ENCODE results near the gene NPEPL1.

The NPEPL1 gene

DNA sequence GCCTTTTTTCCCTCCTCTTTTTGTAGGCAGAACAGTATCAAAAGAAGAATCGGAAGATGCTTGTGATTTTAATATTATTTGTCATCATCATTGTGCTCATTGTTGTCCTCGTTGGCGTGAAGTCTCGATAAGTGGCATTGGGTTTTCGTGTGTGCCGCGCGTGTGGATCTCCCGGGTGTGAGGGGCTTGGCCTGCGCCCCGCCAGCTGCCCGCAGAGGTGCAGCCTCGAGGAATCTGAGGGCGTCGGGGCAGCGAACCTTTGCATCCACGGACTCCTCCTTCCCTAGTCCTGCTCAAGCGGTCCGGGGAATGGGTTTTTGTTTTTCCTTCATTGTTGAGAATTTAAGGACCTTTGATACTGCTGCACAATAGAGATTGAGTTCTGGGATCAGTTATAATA, 16.4 kb upstream of the NPEPL1 start:
- no peak overlapping the region for H3K4me3 ChIP-seq (ENCODE audit: low read length)
- no peak for DNase-seq (ENCODE audit: low read depth, low spot score)

- no peak overlapping the region for H3K4me3 ChIP-seq (ENCODE audit: low read length)
- no peak for DNase-seq (ENCODE audit: low read depth, low spot score)
These were observed 15.5 kb upstream of the NPEPL1 start for GRCh38 chr20:58677079-58677604.

DNA sequence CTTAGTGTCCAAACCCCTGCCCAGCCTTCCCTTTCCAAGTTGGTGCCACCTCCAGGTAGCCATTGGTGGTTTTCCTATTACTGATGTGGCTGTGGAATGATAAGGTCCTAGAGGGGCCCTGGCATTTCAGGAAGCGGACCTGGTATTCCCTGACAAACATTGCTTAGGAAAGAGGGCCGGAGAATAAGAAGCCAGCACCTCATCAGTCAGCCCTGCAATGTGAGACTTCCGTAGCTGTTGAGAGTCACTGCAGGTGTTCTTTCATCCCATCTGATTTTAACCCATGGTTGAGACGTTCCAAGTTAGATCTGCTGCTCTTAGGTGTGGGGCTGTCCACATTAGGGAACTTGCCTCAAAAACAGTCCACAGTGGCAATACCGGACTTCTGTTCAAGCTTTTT, 14.8 kb upstream of the NPEPL1 start:
- no peak for DNase-seq (ENCODE audit: low read depth, low spot score)
- no peak overlapping the region for H3K4me3 ChIP-seq (ENCODE audit: low read length)

DNA sequence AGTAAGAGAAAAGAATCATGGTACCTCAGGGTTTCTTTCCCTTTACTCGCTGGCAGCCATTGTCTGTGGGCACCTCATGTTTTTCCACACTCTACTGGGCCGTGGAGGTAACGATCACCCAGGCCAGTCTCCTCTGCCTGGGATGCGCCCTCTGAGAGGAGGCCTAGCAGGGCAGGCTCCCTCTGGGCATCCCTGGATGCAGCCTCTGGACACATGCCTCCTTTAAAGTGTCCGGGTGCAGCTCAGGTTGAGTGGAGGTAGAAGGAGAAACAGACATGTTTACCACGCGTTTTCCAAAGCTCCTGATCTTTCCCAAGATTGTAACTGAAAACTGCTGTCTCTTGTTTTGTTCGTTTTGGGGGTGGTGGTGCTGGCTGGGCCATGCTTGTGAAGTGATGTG, 13.8 kb upstream of the NPEPL1 start:
- DNase-seq (ENCODE audit: low read depth, low spot score), result no peak
- H3K4me3 ChIP-seq (ENCODE audit: low read length), result no peak overlapping the region

GRCh38 chr20:58682656-58683531, 9.7 kb upstream of the NPEPL1 start:
- no peak for DNase-seq (ENCODE audit: low read depth, low spot score)
- no peak overlapping the region for H3K4me3 ChIP-seq (ENCODE audit: low read length)

DNA sequence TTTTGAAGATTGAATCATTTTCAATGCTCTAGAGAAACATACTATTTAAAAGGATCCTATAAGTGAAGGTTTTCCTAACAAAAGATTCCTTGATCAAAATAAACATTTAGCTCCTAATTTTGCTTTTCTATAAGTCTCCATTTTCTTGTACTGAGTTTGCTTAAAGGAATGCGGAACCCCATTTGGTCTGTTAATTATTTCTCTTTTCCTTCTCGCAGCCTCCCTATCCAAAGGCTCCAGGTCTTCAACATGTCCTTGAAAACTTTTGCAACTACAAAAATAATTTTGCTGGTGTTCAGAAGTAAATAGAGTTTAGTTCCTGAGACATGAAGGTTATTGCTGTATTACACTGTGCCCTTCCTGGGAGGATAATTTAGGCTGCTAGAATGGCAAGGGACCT, 8.3 kb upstream of the NPEPL1 start:
- no peak overlapping the region for H3K4me3 ChIP-seq (ENCODE audit: low read length)
- DNase-seq (ENCODE audit: low read depth, low spot score), result no peak

- H3K4me3 ChIP-seq (ENCODE audit: low read length), result no peak overlapping the region
- DNase-seq (ENCODE audit: low read depth, low spot score), result no peak
These were observed 6.6 kb upstream of the NPEPL1 start for GRCh38 chr20:58685988-58686387.

DNA sequence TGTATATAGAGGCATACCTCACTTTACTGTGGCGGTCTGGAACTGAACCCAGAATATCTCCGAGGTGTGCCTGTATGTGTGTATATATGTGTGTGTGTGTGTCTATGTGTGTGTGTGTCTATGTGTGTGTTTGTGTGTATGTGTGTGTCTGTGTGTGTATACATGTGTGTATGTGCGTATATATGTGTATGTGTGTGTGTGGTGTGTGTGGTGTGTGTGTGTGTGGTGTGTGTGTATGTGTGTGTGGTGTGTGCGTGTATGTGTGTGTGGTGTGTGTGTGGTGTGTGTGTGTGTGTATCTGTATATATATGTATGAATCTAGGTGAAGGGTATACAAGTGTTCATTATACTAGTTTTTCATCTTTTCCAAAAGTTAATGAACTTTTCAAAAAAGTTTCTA, 4.2 kb upstream of the NPEPL1 start:
- no peak overlapping the region for H3K4me3 ChIP-seq (ENCODE audit: low read length)
- DNase-seq (ENCODE audit: low read depth, low spot score), result no peak

- no peak overlapping the region for H3K4me3 ChIP-seq (ENCODE audit: low read length)
- no peak for DNase-seq (ENCODE audit: low read depth, low spot score)
These were observed 3.8 kb upstream of the NPEPL1 start for GRCh38 chr20:58688840-58689239.

DNA sequence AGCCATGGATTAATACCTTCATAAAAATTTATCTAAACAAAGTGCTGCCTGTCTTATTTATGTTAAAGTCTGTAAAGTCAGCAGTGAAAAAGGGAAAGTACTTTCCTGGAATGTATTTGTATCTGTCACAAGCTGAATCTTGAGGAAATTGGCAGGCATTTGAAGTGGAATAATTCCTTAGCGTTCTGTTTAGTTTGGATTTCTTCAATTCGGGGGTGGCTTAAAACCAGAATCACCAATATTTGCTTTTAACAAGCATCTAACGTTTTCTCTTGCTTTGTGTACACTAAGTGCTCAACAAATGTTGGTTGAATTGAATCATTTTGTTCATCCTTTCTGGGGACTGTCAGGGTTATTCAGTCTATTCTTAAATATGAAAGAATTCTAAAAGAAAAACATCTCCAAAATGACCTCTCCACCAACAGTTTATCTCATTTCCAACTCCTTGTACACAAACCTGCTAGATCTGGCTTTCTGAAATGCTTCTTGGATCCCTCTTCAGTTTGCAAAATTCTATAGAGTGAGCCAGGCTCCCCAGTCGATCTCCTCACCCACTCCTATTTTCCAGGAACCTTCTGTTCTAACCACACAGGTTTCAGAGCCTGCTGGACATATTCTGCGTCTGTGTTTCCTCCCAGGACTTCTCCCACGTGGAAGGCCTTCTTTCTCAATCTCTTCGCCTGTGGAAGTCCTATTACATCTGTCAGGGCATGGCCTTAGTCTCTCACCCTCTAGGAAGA, 2.0 kb upstream of the NPEPL1 start:
- DNase-seq (ENCODE audit: low read depth, low spot score), result no peak
- no peak overlapping the region for H3K4me3 ChIP-seq (ENCODE audit: low read length)

- no peak overlapping the region for H3K4me3 ChIP-seq (ENCODE audit: low read length)
- no peak for DNase-seq (ENCODE audit: low read depth, low spot score)
These were observed 624 bp upstream of the NPEPL1 start for GRCh38 chr20:58691773-58692578.

DNA sequence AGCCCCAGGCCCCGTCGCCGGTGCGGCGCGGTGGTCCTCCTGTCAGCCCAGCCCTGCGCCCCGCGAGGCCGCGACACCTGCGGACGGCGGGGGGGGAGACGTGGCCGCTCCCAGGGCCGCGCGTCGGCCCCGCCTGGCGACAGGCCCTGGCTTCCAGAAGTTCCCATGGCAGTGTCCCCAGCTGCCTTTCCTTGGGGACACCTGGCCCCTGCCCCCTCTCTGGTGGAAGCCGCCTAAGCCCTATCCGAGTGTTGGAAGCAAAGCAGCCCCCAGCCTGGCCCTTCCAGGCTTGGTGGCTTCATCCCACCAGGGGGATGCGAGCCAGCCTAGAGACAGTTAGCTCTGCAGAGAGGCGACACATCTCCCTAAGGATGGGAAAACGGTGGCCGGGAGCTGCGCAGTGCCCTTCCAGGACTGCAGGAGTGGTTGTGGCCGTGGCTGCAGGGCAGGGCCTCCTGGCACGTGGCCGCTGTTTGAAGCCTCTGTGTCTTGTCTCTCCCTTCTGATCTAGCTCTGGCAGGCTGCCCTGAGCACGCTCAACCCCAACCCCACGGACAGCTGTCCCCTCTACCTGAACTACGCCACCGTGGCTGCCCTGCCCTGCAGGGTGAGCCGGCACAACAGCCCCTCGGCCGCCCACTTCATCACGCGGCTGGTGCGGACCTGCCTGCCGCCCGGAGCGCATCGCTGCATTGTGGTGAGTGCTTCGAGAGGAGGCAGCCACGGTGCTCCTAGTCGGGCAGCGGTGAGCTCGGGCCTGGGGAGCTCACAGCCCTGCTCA, 816 bp downstream of the NPEPL1 start:
- no peak overlapping the region for H3K4me3 ChIP-seq (ENCODE audit: low read length)
- DNase-seq (ENCODE audit: low read depth, low spot score), result no peak

DNA sequence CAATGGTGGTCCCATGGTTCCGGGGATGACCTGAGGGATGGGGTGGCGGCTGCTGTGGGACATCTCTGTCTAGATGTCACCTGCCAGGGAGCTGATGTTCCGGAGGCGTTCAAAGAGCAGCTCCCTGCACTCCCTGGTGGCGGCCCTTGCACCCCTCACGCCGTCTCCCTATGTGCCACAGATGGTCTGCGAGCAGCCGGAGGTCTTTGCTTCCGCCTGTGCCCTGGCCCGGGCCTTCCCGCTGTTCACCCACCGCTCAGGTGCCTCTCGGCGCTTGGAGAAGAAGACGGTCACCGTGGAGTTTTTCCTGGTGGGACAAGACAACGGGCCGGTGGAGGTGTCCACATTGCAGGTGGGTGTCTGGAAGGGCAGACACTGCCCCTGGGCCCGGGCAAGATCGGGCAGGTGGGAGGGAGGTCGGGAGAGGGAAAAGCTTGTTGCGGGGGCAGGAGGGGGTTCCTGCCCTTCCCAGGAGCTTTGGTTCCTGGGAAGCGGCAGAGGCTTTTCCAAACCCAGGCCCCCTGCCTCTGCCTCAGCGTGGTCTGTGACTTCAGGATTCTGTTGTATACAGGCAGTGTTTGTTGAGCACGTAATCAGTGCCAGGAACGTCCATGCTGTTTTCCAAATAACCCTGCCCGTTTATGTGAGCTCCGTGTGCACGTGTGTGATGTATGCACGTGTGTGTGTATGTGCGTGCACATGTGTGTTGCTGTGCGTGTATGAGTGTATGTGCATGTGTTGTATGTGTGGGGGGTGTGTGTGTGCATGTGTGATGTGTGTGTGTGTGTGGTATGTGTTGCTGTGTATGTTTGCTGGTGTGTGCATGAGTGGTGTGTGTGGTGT, 1.9 kb downstream of the NPEPL1 start:
- DNase-seq (ENCODE audit: low read depth, low spot score), result no peak

GRCh38 chr20:58695084-58695722, 2.6 kb downstream of the NPEPL1 start:
- no peak for DNase-seq (ENCODE audit: low read depth, low spot score)
- H3K4me3 ChIP-seq (ENCODE audit: low read length), result no peak overlapping the region

More for the DNA sequence above, 1.9 kb downstream of the NPEPL1 start:
- no peak overlapping the region for H3K4me3 ChIP-seq (ENCODE audit: low read length)

- H3K4me3 ChIP-seq (ENCODE audit: low read length), result no peak overlapping the region
- no peak for DNase-seq (ENCODE audit: low read depth, low spot score)
These were observed 3.3 kb downstream of the NPEPL1 start for GRCh38 chr20:58695895-58696375.

- DNase-seq (ENCODE audit: low read depth, low spot score), result no peak
- no peak overlapping the region for H3K4me3 ChIP-seq (ENCODE audit: low read length)
These were observed 3.9 kb downstream of the NPEPL1 start for GRCh38 chr20:58696411-58696961.
